GM23338 (cell line): ENCODE data around the gene LCP1. TPM values are rescaled to one million over a fixed set of nuclear protein-coding genes. Genes with fewer than 3 reads are reported as not detected.

Source experiments
- ATAC-seq: fragments of 200-7000 bp; cut with Tn5 transposase; 3 replicates; pipeline ENCODE4 v1.9.1; 2020
- DNase-seq: peaks from one replicate; pipeline ENCODE4 v3.0.0-alpha.2; 2015; ENCODE audit warnings: low spot score
- H2AFZ ChIP-seq: fragments of 200-600 bp; sonication (generic); 2 replicates; pipeline ENCODE4 v1.8.0; 2016; ENCODE audit warnings: antibody characterized with exemption, mild to moderate bottlenecking, moderate library complexity
- H3F3A ChIP-seq: fragments of 200-600 bp; sonication (generic); replicated peaks from 2 replicates; pipeline ENCODE4 v1.8.0; 2017; ENCODE audit warnings: antibody characterized with exemption, mixed run types, low read depth
- H3K27ac ChIP-seq: fragments of 200-600 bp; sonication (generic); 2 replicates; pipeline ENCODE4 v1.6.1; 2016; ENCODE audit warnings: low read depth
- H3K27me3 ChIP-seq: fragments of 200-600 bp; sonication (generic); 2 replicates; pipeline ENCODE4 v1.8.0; 2016; ENCODE audit warnings: mild to moderate bottlenecking, mixed run types, moderate library complexity; ENCODE audit not compliant: insufficient read depth
- H3K36me3 ChIP-seq: fragments of 200-600 bp; sonication (generic); 2 replicates; pipeline ENCODE4 v1.8.0; 2016; ENCODE audit warnings: mild to moderate bottlenecking; ENCODE audit not compliant: insufficient read depth
- H3K4me1 ChIP-seq: fragments of 200-600 bp; sonication (generic); 2 replicates; pipeline ENCODE4 v1.8.0; 2016; ENCODE audit warnings: mild to moderate bottlenecking, moderate library complexity; ENCODE audit not compliant: insufficient read depth
- H3K4me2 ChIP-seq: fragments of 200-600 bp; sonication (generic); 2 replicates; pipeline ENCODE4 v1.7.1; 2017; ENCODE audit warnings: mixed run types
- H3K4me3 ChIP-seq: fragments of 200-600 bp; sonication (generic); 2 replicates; pipeline ENCODE4 v1.6.1; 2016; ENCODE audit warnings: mixed run types
- H3K79me2 ChIP-seq: fragments of 200-600 bp; sonication (generic); replicated peaks from 2 replicates; pipeline ENCODE4 v1.8.0; 2017; ENCODE audit warnings: mild to moderate bottlenecking; ENCODE audit not compliant: insufficient read depth
- H3K9me2 ChIP-seq: fragments of 200-600 bp; sonication (generic); 2 replicates; pipeline ENCODE4 v1.8.0; 2017; ENCODE audit not compliant: insufficient read depth
- H4K20me1 ChIP-seq: fragments of 200-600 bp; sonication (generic); replicated peaks from 2 replicates; pipeline ENCODE4 v1.8.0; 2017; ENCODE audit warnings: mild to moderate bottlenecking; ENCODE audit not compliant: insufficient read depth
- H3K27ac Mint-ChIP-seq: 2 replicates; pipeline ENCODE4 v1.8.0; 2020; ENCODE audit warnings: inconsistent platforms, mild to moderate bottlenecking, moderate library complexity, mixed read lengths
- H3K27me3 Mint-ChIP-seq: 3 replicates; pipeline ENCODE4 v1.8.0; 2022; ENCODE audit warnings: low read depth, mild to moderate bottlenecking, moderate library complexity, mixed read lengths, inconsistent platforms; ENCODE audit not compliant: insufficient read depth, poor library complexity
- H3K36me3 Mint-ChIP-seq: 3 replicates; pipeline ENCODE4 v1.8.0; 2021; ENCODE audit warnings: low read depth, mild to moderate bottlenecking, inconsistent platforms, moderate library complexity, mixed read lengths
- H3K4me1 Mint-ChIP-seq: 3 replicates; pipeline ENCODE4 v1.8.0; 2020; ENCODE audit warnings: mild to moderate bottlenecking, inconsistent platforms, mixed read lengths
- H3K4me3 Mint-ChIP-seq: 3 replicates; pipeline ENCODE4 v1.8.0; 2021; ENCODE audit warnings: moderate library complexity, mild to moderate bottlenecking, inconsistent platforms, mixed read lengths
- H3K9me3 Mint-ChIP-seq: 3 replicates; pipeline ENCODE4 v1.8.0; 2020; ENCODE audit warnings: moderate library complexity, mild to moderate bottlenecking, inconsistent platforms, mixed read lengths
- CREB1 ChIP-seq: fragments of 250-450 bp; sonication (Bioruptor Pico); IDR thresholded peaks from 2 replicates; pipeline ENCODE4 v1.5.0; 2020; ENCODE audit warnings: low read depth, mild to moderate bottlenecking, moderate library complexity
- EZH2 ChIP-seq: fragments of 200-600 bp; sonication (generic); IDR thresholded peaks from one replicate; pipeline ENCODE4 v1.8.0; 2017; ENCODE audit warnings: antibody characterized with exemption, mild to moderate bottlenecking, low read depth; ENCODE audit not compliant: unreplicated experiment
- EZH2phosphoT487 ChIP-seq: fragments of 200-600 bp; sonication (generic); IDR thresholded peaks from one replicate; pipeline ENCODE4 v1.8.1; 2018; ENCODE audit warnings: antibody characterized with exemption; ENCODE audit not compliant: unreplicated experiment
- JUNB ChIP-seq: IDR thresholded peaks from one replicate; pipeline ENCODE4 v1.6.1; 2016; ENCODE audit warnings: antibody characterized with exemption; ENCODE audit not compliant: unreplicated experiment
- NANOG ChIP-seq: IDR thresholded peaks from 2 replicates; pipeline ENCODE4 v1.6.1; 2016; ENCODE audit warnings: antibody characterized with exemption, borderline replicate concordance
- POLR2AphosphoS5 ChIP-seq: IDR thresholded peaks from 2 replicates; pipeline ENCODE4 v1.6.1; 2016; ENCODE audit warnings: antibody characterized with exemption, low read depth
- STAT1 ChIP-seq: IDR thresholded peaks from one replicate; pipeline ENCODE4 v1.6.1; 2016; ENCODE audit warnings: antibody characterized with exemption; ENCODE audit not compliant: unreplicated experiment
- ZNF114 ChIP-seq: fragments of 250-450 bp; sonication (Bioruptor Pico); IDR thresholded peaks from 2 replicates; pipeline ENCODE4 v1.5.0; 2020; ENCODE audit warnings: mild to moderate bottlenecking, moderate library complexity
- ZNF331 ChIP-seq: fragments of 250-450 bp; sonication (Bioruptor Pico); IDR thresholded peaks from 2 replicates; pipeline ENCODE4 v1.5.0; 2020; ENCODE audit warnings: low read depth, mild to moderate bottlenecking, moderate library complexity
- polyA plus RNA-seq: library from polyadenylated mRNA; unstranded; fragments of >200 nt; fragmentation: Nextera tagmentation; extraction: Ambion mirVana; gene quantifications from 2 replicates; pipeline ENCODE4 v1.2.1, GENCODE V29; 2016
- total RNA-seq: library from RNA; depleted of rRNA; stranded (reverse); fragments of >200 nt; shearing (Covaris generic); gene quantifications from 2 replicates; pipeline ENCODE4 v1.2.3, GENCODE V29; 2014
- TF ChIP-seq, protein P1 (sequence below): fragments of 250-450 bp; sonication (Bioruptor Pico); IDR thresholded peaks from 2 replicates; pipeline ENCODE4 v1.5.0; 2020; ENCODE audit warnings: mild to moderate bottlenecking, moderate library complexity
- TF ChIP-seq, protein P2 (sequence below): IDR thresholded peaks from 2 replicates; pipeline ENCODE4 v1.6.1; 2016; ENCODE audit warnings: antibody characterized with exemption
- TF ChIP-seq, protein P3 (sequence below), 2 experiments: fragments of 200-600 bp in 1 of 2; sonication (generic) in 1 of 2; conservative IDR thresholded peaks; 2 replicates each; pipeline versions ENCODE4 v1.5.1 to v1.6.1; 2016 to 2017; ENCODE audit warnings: antibody characterized with exemption in 2 of 2, low read depth in 2 of 2, mild to moderate bottlenecking in 2 of 2, moderate library complexity in 1 of 2
- TF ChIP-seq, protein P4 (sequence below): IDR thresholded peaks from one replicate; pipeline ENCODE4 v1.6.1; 2018; ENCODE audit warnings: antibody characterized with exemption; ENCODE audit not compliant: unreplicated experiment

LCP1 gene
- total and polyA plus RNA-seq, 2 experiments from 2014 or later, result 1.9 to 3.4 TPM

DNA sequence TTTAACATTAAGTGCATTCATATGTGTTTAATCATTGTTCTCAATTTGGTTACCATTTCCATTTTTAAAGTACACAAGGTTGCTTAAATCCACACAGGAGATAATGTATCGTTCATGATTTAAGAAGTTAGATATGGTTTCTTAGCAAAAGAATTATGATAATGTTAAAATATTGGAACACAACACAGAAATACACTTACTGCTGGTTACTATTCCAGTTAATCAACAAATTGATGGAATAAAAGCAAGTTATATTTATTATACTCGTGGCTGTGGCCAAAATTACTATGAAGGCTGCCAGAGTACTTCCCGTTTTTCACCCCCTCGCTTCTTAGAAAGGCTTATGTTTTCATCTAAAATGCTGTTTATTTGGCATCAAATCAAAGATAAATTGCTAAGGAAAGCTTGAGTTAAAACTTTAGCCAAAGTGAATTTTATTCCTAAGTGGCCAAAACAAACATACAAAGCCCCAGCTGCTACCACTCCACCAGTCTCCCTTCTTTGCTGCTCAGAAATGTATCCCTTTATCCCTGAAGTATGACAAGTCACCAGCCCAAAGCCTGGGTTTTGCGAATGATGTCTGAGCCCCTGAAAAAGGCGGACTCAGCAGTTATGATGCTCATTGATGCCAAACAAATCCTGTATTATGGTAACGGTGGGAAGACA is 27.7 kb downstream of the LCP1 start:
- Histone ChIP-seq H4K20me1 (no peaks in the 10 kb centered on the region), H3K4me2 (no peak overlapping the region), H3K79me2 (no peaks in the 10 kb centered on the region), H3K27ac (no peak overlapping the region), H3F3A (no peaks in the 10 kb centered on the region), H3K4me3 (no peak overlapping the region), H2AFZ (peak overlapping the region; percentile 34; the same call in 1 of the 2 replicates), H3K9me2 (no peaks in the 10 kb centered on the region), H3K36me3 (no peaks in the 10 kb centered on the region), H3K4me1 (no peaks in the 10 kb centered on the region; the same call in 1 of the 2 replicates), H3K27me3 (no peaks in the 10 kb centered on the region)
- H3K4me3 Mint-ChIP-seq, result no peak overlapping the region
- no peaks in the 10 kb centered on the region for H3K9me3 Mint-ChIP-seq
- DNase-seq, result no peak
- peaks cover 4% of the 10 kb centered on the region for H3K4me1 Mint-ChIP-seq
- H3K27me3 Mint-ChIP-seq, result peaks cover 2% of the 10 kb centered on the region
- no peak for ATAC-seq
- H3K27ac Mint-ChIP-seq, result no peak overlapping the region
- H3K36me3 Mint-ChIP-seq, result no peaks in the 10 kb centered on the region
- TF ChIP-seq, protein P1, sequence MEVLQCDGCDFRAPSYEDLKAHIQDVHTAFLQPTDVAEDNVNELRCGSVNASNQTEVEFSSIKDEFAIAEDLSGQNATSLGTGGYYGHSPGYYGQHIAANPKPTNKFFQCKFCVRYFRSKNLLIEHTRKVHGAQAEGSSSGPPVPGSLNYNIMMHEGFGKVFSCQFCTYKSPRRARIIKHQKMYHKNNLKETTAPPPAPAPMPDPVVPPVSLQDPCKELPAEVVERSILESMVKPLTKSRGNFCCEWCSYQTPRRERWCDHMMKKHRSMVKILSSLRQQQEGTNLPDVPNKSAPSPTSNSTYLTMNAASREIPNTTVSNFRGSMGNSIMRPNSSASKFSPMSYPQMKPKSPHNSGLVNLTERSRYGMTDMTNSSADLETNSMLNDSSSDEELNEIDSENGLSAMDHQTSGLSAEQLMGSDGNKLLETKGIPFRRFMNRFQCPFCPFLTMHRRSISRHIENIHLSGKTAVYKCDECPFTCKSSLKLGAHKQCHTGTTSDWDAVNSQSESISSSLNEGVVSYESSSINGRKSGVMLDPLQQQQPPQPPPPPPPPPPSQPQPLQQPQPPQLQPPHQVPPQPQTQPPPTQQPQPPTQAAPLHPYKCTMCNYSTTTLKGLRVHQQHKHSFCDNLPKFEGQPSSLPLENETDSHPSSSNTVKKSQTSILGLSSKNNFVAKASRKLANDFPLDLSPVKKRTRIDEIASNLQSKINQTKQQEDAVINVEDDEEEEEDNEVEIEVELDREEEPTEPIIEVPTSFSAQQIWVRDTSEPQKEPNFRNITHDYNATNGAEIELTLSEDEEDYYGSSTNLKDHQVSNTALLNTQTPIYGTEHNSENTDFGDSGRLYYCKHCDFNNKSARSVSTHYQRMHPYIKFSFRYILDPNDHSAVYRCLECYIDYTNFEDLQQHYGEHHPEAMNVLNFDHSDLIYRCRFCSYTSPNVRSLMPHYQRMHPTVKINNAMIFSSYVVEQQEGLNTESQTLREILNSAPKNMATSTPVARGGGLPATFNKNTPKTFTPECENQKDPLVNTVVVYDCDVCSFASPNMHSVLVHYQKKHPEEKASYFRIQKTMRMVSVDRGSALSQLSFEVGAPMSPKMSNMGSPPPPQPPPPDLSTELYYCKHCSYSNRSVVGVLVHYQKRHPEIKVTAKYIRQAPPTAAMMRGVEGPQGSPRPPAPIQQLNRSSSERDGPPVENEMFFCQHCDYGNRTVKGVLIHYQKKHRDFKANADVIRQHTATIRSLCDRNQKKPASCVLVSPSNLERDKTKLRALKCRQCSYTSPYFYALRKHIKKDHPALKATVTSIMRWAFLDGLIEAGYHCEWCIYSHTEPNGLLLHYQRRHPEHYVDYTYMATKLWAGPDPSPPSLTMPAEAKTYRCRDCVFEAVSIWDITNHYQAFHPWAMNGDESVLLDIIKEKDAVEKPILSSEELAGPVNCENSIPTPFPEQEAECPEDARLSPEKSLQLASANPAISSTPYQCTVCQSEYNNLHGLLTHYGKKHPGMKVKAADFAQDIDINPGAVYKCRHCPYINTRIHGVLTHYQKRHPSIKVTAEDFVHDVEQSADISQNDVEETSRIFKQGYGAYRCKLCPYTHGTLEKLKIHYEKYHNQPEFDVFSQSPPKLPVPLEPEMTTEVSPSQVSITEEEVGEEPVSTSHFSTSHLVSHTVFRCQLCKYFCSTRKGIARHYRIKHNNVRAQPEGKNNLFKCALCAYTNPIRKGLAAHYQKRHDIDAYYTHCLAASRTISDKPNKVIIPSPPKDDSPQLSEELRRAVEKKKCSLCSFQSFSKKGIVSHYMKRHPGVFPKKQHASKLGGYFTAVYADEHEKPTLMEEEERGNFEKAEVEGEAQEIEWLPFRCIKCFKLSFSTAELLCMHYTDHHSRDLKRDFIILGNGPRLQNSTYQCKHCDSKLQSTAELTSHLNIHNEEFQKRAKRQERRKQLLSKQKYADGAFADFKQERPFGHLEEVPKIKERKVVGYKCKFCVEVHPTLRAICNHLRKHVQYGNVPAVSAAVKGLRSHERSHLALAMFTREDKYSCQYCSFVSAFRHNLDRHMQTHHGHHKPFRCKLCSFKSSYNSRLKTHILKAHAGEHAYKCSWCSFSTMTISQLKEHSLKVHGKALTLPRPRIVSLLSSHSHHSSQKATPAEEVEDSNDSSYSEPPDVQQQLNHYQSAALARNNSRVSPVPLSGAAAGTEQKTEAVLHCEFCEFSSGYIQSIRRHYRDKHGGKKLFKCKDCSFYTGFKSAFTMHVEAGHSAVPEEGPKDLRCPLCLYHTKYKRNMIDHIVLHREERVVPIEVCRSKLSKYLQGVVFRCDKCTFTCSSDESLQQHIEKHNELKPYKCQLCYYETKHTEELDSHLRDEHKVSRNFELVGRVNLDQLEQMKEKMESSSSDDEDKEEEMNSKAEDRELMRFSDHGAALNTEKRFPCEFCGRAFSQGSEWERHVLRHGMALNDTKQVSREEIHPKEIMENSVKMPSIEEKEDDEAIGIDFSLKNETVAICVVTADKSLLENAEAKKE (CRISPR knock-in tag), result no peak
- TF ChIP-seq NANOG, result no peak
- no peak for TF ChIP-seq STAT1
- no peak for TF ChIP-seq CREB1
- TF ChIP-seq EZH2phosphoT487, result no peak
- TF ChIP-seq JUNB, result no peak
- no peak for TF ChIP-seq EZH2
- TF ChIP-seq POLR2AphosphoS5, result no peak
- TF ChIP-seq ZNF331 (CRISPR knock-in tag), result no peak
- TF ChIP-seq, protein P2, sequence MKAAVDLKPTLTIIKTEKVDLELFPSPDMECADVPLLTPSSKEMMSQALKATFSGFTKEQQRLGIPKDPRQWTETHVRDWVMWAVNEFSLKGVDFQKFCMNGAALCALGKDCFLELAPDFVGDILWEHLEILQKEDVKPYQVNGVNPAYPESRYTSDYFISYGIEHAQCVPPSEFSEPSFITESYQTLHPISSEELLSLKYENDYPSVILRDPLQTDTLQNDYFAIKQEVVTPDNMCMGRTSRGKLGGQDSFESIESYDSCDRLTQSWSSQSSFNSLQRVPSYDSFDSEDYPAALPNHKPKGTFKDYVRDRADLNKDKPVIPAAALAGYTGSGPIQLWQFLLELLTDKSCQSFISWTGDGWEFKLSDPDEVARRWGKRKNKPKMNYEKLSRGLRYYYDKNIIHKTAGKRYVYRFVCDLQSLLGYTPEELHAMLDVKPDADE, result no peak
- TF ChIP-seq, protein P3, sequence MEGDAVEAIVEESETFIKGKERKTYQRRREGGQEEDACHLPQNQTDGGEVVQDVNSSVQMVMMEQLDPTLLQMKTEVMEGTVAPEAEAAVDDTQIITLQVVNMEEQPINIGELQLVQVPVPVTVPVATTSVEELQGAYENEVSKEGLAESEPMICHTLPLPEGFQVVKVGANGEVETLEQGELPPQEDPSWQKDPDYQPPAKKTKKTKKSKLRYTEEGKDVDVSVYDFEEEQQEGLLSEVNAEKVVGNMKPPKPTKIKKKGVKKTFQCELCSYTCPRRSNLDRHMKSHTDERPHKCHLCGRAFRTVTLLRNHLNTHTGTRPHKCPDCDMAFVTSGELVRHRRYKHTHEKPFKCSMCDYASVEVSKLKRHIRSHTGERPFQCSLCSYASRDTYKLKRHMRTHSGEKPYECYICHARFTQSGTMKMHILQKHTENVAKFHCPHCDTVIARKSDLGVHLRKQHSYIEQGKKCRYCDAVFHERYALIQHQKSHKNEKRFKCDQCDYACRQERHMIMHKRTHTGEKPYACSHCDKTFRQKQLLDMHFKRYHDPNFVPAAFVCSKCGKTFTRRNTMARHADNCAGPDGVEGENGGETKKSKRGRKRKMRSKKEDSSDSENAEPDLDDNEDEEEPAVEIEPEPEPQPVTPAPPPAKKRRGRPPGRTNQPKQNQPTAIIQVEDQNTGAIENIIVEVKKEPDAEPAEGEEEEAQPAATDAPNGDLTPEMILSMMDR (conservative IDR thresholded peaks at IDR 0.05; ENCODE audit: low read depth in 2 of 2), result no peak
- TF ChIP-seq ZNF114, result no peak
- TF ChIP-seq, protein P4, sequence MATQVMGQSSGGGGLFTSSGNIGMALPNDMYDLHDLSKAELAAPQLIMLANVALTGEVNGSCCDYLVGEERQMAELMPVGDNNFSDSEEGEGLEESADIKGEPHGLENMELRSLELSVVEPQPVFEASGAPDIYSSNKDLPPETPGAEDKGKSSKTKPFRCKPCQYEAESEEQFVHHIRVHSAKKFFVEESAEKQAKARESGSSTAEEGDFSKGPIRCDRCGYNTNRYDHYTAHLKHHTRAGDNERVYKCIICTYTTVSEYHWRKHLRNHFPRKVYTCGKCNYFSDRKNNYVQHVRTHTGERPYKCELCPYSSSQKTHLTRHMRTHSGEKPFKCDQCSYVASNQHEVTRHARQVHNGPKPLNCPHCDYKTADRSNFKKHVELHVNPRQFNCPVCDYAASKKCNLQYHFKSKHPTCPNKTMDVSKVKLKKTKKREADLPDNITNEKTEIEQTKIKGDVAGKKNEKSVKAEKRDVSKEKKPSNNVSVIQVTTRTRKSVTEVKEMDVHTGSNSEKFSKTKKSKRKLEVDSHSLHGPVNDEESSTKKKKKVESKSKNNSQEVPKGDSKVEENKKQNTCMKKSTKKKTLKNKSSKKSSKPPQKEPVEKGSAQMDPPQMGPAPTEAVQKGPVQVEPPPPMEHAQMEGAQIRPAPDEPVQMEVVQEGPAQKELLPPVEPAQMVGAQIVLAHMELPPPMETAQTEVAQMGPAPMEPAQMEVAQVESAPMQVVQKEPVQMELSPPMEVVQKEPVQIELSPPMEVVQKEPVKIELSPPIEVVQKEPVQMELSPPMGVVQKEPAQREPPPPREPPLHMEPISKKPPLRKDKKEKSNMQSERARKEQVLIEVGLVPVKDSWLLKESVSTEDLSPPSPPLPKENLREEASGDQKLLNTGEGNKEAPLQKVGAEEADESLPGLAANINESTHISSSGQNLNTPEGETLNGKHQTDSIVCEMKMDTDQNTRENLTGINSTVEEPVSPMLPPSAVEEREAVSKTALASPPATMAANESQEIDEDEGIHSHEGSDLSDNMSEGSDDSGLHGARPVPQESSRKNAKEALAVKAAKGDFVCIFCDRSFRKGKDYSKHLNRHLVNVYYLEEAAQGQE, result no peak
